Stimulated activated CD4-positive, alpha-beta T cell treated with anti-CD3 and anti-CD28 coated beads, Interleukin-12 subunit alpha, Interleukin-12 subunit beta, amount 100 ng/mL, for 48 hours (primary cell): ENCODE measurements around the gene C6orf47.

Experiments
- DNase-seq, 3 donors: peaks; one replicate each; pipeline ENCODE4 v3.0.0-alpha.2; 2020; ENCODE audit warnings: low read depth in 2 of 3, low spot score in 1 of 3

The C6orf47 gene

GRCh38 chr6:31636698-31637596 is 23.6 kb downstream of the C6orf47 start:
- no peak for DNase-seq

GRCh38 chr6:31634969-31635575 is 25.5 kb downstream of the C6orf47 start:
- DNase-seq: no peak

GRCh38 chr6:31634131-31634530 is 26.4 kb downstream of the C6orf47 start:
- DNase-seq: no peak

- DNase-seq: no peak
Measured at GRCh38 chr6:31633447-31633846, 27.1 kb downstream of the C6orf47 start.

- no peak for DNase-seq
Measured at GRCh38 chr6:31632279-31632946, 28.2 kb downstream of the C6orf47 start.

- DNase-seq: no peak
Measured at GRCh38 chr6:31631681-31632278, 28.8 kb downstream of the C6orf47 start.

GRCh38 chr6:31631209-31631608 is 29.4 kb downstream of the C6orf47 start:
- no peak for DNase-seq

GRCh38 chr6:31630177-31630934 is 30.2 kb downstream of the C6orf47 start:
- DNase-seq: no peak

- DNase-seq: no peak
Measured at GRCh38 chr6:31629014-31629413, 31.6 kb downstream of the C6orf47 start.

- no peak for DNase-seq
Measured at GRCh38 chr6:31627690-31628287, 32.8 kb downstream of the C6orf47 start.

- no peak for DNase-seq
Measured at GRCh38 chr6:31626952-31627351, 33.6 kb downstream of the C6orf47 start.

GRCh38 chr6:31624070-31624469 is 36.5 kb downstream of the C6orf47 start:
- no peak for DNase-seq

GRCh38 chr6:31622684-31623091 is 37.9 kb downstream of the C6orf47 start:
- no peak for DNase-seq

- no peak for DNase-seq
Measured at GRCh38 chr6:31621991-31622390, 38.6 kb downstream of the C6orf47 start.

- DNase-seq: no peak
Measured at GRCh38 chr6:31621320-31621939, 39.1 kb downstream of the C6orf47 start.

- peak in 2 of 3 donors; percentile 94 to 99 for DNase-seq
Measured at GRCh38 chr6:31620586-31621319, 39.8 kb downstream of the C6orf47 start, which contains the start of gene PRRC2A. Gene PRRC2A (plus strand): TSS chr6:31620715. CDS start chr6:31622790, 2,075 bp downstream.

GRCh38 chr6:31619805-31620585 is 40.6 kb downstream of the C6orf47 start:
- DNase-seq: peak; percentile 97

GRCh38 chr6:31617010-31617409 is 43.6 kb downstream of the C6orf47 start:
- DNase-seq: no peak
